Measurements from ENCODE around the gene FNDC3B.
"Not testable (repeated sequence)": the region's sequence is repeated elsewhere in the genome, so short reads cannot be mapped to it uniquely, and the experiment has no call there.

The FNDC3B gene

GRCh38 chr3:172031996-172032395 is 7.4 kb upstream of the FNDC3B start:
- no peak for DNase-seq (ENCODE audit: low read depth)

- DNase-seq (ENCODE audit: low read depth): no peak
Measured at GRCh38 chr3:172033396-172033795, 6.0 kb upstream of the FNDC3B start.

GRCh38 chr3:172034786-172035685 is 4.3 kb upstream of the FNDC3B start:
- no peak for DNase-seq (ENCODE audit: low read depth)

GRCh38 chr3:172036541-172037215 is 2.7 kb upstream of the FNDC3B start:
- no peak for DNase-seq (ENCODE audit: low read depth)

- peak; percentile 12 for DNase-seq (ENCODE audit: low read depth)
Measured at GRCh38 chr3:172038798-172039435, 461 bp upstream of the FNDC3B start.

GRCh38 chr3:172040078-172040980 is 951 bp downstream of the FNDC3B start:
- DNase-seq (ENCODE audit: low read depth): peak; percentile 48

- DNase-seq (ENCODE audit: low read depth): peak; percentile 27
Measured at GRCh38 chr3:172040981-172041963, 1.9 kb downstream of the FNDC3B start.

- DNase-seq (ENCODE audit: low read depth): peak; percentile 12
Measured at GRCh38 chr3:172042136-172042662, 2.8 kb downstream of the FNDC3B start.

GRCh38 chr3:172042663-172043179 is 3.3 kb downstream of the FNDC3B start:
- not testable (repeated sequence) for DNase-seq (ENCODE audit: low read depth)

- no peak for DNase-seq (ENCODE audit: low read depth)
Measured at GRCh38 chr3:172043233-172043632, 3.9 kb downstream of the FNDC3B start.

GRCh38 chr3:172043766-172044165 is 4.4 kb downstream of the FNDC3B start:
- no peak for DNase-seq (ENCODE audit: low read depth)

GRCh38 chr3:172044833-172045585 is 5.6 kb downstream of the FNDC3B start:
- no peak for DNase-seq (ENCODE audit: low read depth)

- no peak for DNase-seq (ENCODE audit: low read depth)
Measured at GRCh38 chr3:172046268-172046915, 7.0 kb downstream of the FNDC3B start.

GRCh38 chr3:172047567-172048115 is 8.3 kb downstream of the FNDC3B start:
- DNase-seq (ENCODE audit: low read depth): no peak

- no peak for DNase-seq (ENCODE audit: low read depth)
Measured at GRCh38 chr3:172048599-172048998, 9.2 kb downstream of the FNDC3B start.

GRCh38 chr3:172051310-172051956 is 12.1 kb downstream of the FNDC3B start:
- no peak for DNase-seq (ENCODE audit: low read depth)

- DNase-seq (ENCODE audit: low read depth): no peak
Measured at GRCh38 chr3:172051957-172052354, 12.6 kb downstream of the FNDC3B start.

GRCh38 chr3:172052405-172052804 is 13.0 kb downstream of the FNDC3B start:
- DNase-seq (ENCODE audit: low read depth): no peak
